NAMALWA (cell line): ENCODE measurements around the gene HIRA.
"Not testable (repeated sequence)": the region's sequence is repeated elsewhere in the genome, so short reads cannot be mapped to it uniquely, and the experiment has no call there.

Experiments used
- DNase-seq: peaks from one replicate; pipeline ENCODE4 v3.0.0-alpha.2; 2015; ENCODE audit warnings: low spot score

Gene HIRA

DNA sequence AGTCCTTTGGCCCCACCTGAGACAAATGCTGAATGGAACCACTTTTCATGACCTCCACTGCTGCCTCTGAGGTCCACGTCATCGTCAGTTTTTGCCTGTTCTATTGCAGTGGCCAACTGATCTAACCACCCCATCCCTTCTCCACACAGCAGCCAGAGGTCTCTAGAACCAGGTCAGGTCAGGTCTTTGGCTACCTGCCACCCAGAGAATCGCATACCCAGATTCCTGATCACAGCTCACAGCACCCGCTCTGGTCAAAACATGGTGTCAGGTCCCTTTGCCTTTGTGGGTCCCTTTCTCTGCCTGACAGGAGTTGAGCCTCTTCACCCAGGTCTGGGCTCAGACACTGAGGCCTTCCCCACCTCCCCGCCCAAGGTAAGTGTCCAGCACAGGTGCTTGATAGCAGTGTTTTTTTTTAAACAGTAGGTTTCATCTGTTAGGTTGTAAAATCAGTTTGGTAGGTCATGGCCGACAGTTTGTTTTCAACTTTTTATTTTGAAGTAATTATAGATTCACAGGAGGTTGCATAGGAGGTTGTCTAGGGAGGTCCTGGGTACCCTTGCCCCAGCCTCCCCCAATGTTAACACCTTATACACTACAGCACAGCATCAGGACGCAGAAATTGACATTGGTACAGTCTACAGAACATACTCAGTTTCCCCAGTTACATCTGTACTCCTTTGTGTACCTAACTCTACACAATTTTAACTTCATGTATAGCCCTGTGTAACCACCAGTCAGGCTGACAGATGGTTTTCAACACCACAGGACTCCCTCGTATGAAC, 9.1 kb upstream of the HIRA start:
- no peak for DNase-seq

DNA sequence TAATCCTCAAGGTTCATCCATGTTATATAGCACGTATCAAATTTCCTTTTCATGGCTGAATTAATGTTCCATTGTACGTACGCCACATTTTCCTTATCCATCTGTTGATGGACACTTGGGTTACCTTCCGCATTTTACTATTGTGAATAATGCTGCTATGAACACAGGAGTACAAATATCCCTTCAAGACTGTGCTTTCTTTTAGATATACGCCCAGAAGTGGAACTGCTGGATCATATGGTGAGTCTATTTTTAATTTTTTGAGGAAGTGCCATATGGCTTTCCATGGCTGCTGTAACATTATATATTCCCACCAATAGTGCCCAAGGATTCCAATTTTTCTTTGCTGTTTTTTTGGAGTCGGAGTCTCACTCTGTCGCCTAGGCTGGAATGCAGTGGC, 6.8 kb upstream of the HIRA start:
- DNase-seq: no peak

DNA sequence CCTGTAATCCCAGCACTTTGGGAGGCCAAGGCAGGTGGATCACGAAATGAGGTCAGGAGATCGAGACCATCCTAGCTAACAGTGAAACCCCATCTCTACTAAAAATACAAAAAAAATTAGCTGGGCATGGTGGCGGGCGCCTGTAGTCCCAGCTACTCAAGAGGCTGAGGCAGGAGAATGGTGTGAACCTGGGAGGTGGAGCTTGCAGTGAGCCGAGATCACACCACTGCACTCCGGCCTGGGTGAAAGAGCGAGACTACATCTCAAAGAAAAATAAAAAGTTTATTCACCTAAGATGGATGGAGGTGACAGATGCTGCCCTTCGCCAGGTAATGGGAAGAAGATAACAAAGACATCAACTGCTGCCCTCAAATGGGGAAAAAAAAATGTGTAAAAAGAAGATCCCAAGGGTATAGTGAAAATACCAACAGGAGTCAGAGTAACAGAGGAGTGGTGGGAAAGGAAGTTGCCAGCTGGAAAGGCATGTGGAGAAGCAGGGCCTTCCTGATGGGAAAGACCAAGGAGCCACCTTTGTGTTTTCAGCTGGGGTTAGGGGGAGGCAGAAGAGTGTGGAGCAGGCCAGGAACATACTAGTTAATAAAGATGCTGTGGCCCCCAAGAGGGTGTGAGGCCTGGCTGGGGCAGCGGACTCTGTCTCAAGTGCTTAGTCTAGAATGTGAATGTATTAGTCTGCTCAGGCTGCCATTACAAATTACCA, 5.1 kb upstream of the HIRA start:
- DNase-seq: not testable (repeated sequence)

DNA sequence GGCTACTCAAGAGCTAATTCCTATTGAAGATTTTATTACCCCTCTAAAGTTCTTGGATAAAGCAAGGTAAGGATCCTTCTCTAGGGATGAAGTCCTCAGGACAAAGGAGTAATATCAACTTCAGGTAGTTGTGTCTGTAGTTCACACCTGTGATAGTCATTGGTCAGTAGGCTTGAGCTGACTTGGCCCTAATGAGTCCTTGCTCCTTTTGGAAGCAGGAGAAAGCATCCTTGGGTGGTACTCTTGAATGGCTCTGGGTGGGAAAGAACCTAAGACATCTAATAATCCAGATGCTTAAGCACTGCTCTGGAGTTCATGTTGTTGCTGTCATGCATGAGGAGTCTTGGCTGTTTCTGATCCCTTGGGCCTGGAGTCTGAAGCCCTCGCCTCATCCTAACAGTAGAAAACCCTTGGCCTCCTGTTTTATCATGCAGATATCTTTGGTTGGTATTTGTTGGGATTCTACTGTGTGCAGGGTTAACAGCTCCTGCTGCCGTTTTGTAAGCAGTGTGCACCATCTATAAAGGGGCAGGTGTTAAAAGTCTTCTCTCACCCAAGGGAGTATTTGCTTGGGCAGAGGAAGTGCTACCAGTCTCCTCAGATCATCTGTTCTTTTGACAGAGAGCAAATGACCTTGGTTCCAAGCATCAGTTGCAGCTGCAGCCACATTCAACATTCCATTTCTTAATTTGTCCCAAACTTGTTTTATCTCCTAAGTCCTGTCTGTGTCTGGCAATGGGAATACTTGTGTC, 3.5 kb upstream of the HIRA start:
- peak; percentile 58 for DNase-seq

DNA sequence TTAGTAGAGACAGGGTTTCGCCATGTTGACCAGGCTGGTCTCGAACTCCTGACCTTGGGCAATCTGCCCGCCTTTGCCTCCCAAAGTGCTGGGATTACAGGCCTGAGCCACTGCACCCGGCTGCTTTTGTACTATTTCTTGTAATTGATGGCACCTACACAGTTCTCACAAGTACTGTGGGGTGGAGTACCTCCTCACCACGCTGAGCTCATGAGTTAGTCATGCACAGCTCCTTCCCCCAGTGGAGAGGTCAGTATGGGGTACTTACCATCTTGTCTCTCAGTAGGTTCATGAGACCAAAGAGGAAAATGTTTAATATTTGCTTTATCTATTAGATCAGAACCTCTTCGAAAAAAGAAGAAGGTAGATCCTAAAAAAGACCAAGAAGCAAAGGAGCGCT, 2.9 kb upstream of the HIRA start:
- no peak for DNase-seq

DNA sequence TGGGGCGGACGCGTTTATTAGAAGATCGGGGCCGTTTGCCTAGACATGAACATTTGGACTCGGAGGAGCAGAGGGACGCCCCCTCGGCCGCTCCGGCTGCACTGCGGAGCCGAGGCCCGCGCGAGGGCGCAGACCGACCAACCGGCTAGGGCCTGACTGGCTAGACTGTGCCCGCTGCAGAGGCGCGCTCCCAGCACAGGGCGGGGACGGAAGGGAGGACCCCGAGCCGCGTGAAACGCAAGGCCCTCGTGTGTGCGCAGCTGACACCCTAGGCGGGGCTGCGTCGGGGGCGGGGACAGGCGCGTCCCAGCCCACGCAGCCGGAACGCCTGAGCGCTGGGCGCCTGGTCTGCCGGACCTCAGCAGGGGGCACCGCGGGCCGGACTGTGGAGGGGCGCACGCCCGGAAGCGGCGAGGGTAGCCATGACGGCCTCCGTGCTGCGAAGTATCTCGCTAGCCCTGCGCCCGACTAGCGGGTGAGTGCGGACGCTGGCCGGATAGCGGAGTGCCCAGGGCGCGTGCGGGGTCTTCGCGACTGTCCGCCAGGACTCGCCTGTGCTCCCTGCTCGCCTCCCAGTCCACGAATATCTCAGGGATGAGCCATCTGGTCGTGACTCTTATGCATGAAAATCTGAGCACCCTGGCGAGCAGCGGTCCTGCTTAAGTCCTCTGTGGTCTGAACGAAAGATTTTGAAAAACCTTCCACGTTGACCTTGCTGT, 759 bp upstream of the HIRA start, which contains the start of gene MRPL40:
Gene MRPL40 (plus strand): TSS at position 413 of the 719 bp plus-strand sequence. CDS start 10 bp downstream, at position 423.
- peak; percentile 92 for DNase-seq

DNA sequence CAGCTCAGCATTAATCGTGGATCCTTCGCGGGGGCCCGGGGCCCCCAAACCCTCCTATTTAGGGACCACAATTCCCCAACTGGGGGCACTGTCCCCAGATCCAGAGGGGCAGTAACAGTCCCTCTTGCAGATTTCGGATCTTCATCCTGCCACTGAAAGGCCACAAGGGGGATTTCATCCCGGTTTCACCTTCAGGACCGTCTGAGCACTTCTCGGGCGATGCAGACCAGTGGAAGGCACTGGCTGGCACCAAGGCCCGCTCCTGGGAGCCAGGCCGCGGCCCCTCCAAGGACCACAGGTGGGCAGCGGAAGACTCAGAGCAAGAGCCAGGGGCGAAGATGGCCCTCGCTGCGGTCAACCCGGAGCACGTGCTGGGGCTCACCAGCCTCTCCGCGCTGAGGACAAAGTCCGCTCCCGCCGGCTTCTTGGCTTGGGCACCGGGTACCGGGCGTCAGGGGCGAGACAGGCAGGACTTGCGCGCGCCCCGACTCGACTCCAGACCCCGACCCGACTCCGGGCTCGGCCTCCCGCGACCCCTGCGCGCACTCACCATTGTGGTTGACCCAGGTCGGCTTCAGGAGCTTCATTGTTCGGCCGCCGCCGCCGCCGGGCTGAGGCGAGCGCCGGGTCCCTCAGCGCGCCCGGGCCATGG, 517 bp downstream of the HIRA start:
- DNase-seq: peak; percentile 54

DNA sequence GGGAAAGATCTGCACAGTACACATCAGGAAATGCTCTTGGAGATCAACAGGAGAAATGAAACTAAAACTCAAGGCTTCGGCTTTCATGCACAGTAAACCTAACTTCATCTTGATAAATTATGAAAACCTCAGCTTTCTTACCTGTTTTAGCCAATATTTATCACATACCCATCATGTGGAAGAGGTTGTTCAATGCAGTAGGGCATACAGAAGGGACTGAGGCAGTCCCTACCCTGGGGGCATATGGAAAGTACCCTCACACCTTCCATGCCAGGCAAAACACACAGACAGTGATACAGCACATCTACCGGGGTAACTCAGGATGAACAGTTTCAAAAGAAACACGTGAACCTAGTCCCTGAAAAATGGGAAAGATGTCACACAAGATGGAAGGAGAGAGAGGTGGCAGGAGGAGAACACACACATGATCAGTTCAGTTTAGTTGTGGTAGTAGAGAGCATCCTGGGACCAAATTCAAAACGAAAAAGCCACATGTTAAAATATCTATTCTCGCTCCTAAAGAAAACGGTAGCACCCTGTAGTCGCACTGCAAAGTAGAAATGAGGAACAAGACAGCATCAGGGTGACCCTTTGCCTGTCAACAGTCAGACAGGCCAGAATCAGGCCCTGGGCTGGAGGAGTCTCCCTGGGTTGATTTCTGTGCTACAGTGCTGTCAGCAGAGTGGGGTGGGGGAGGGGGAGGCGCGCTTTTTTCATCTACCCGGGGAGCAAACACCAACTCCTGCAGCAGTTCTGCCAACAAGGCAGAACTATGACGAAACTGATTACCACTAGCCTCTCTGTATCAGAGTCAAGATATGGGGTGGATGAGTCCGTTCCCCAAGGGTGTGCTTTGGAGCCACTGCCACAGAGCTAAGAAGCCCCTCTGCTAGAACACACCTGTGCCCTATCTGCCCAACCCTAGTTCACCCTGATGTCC, 1.3 kb downstream of the HIRA start:
- peak; percentile 74 for DNase-seq

DNA sequence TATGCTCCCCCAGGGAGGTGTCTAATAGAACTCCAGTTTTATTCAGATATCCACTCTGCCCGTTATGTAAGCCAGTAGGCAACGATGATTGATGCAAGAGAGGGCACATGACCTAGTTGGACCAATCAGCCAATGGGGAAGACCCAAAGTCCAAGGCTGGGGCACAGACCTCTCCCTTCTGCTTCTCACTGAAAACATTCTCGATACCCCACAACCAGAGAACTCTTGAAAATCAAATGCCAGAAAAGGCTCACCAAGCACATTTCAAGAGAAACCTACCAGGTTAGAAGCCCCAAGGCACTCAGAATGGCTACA, 7.4 kb downstream of the HIRA start:
- no peak for DNase-seq

DNA sequence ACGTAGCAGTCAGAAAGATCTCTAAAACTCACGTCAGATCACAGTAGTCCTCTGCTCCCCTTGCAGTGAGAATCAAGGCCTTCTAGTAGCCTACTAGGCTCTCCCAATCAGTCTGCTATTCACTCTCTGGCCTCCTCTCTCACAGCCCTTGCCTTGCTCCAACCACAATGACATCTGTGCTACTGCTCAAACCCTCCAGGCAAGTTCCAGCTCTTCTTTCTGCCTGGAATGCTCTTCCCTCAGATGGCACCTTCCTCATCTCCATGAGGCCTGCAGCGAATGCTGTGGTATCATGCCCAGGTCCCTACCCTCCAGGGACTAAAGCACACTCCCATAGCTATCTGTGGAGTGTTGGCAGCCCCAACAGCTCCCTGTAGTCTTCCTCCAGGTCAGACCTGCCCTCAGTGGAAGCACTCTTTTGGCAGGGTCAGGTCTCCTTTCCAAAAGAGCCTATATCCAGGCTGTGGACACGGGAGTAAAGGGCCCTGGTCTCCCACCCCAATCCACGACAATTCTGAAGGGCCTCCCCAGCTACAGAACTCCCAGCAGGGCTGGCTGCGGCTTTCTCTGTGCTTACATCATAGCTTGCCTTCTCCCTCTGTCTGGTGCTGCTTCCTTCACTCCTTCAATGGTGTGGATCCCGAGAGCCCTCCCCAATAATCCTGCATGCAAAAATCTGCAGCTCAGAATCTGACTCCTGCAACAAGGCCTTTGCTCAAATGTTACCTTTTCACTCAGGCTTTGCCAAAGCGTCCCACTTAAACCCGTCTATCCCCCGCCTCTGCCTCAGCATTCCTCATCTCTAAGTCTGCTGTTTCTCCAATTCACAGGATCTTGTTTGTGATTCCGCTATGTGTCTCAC, 8.9 kb downstream of the HIRA start:
- no peak for DNase-seq

DNA sequence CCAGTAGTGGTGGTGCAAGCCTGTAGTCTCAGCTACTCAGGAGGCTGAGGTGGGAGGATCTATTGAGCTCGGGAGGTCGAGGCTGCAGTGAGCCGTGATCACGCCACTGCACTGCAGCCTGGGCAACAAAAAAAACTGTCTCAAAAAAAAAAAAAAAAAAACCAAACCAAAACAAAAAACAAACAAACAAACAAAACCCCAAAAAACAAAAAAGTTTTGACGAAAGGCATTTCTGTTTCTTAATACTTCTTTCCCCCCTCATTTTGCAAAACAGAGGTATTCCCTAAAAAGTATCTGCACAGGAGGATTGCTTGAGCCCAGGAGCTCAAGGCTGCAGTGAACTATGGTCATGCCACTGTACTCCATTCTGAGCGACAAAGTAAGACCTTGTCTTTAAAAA, 11.2 kb downstream of the HIRA start:
- DNase-seq: no peak

DNA sequence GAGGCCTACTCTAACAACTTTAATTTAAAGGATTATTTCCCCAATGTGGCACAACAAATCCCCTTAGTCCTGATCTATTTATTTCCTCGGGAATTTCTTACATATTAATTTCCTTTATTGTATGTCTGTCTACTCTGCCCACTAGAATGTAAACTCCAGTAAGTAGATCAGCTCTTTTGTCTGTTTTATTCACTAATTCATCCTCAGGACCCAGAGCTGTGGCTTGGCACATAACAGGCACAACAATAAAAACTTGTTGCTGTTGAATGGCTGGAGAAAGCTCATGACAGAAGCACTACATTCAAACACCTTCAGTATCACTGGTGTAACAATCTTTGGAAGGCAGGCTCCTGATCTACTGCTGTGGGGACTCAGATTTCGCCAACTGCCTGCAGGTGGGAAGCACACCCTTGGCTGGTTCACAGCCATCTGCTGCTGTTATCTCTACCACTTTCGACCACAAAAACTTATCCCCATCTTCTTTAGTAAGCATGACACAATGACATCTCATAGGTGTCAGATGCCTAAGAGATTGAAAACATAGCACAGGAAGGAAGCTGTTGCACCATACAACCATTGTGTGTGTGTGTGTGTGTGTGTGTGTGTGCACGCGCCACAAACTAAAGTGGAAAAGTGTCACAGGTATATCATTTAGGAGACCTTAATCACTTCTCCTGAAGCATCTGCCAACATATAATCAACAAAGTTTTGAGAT, 11.9 kb downstream of the HIRA start:
- DNase-seq: peak; percentile 79

DNA sequence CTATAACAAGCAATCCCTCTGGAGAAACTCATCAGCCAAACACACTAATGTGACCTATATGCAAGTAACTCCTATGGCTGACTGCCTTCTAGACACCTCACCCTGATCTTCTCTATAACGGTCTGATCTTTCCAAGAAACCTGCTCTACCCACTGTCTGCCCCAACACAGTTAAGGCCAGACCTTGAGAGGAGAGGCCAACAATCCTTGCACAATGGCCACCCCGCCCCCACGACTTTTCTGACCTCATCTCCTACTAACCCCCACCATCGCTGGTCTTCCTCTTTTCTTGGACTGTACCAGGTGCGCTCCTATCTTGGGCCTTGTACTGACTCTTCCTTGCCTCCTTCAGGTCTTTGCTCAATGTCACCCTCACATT, 12.5 kb downstream of the HIRA start:
- peak; percentile 65 for DNase-seq

DNA sequence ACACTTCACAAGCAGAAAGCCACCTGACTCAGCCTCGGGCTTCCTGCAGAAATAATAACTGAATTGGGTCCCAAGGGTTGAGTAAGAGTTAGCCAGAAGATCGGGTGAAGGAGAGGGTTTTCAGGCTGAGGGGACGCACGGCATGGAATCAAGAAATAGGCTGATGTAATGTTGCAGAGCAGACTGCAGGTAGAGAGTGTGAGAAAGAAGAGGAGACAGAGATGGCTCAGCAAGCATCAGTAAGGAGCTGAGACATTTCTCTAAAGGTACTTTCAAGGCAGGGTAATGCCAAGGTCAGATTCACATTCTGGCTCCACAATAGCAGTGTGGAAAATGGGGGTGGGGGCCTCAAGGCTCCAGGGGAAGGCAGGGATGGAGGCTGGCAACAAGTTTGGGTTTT, 18.6 kb downstream of the HIRA start:
- no peak for DNase-seq

DNA sequence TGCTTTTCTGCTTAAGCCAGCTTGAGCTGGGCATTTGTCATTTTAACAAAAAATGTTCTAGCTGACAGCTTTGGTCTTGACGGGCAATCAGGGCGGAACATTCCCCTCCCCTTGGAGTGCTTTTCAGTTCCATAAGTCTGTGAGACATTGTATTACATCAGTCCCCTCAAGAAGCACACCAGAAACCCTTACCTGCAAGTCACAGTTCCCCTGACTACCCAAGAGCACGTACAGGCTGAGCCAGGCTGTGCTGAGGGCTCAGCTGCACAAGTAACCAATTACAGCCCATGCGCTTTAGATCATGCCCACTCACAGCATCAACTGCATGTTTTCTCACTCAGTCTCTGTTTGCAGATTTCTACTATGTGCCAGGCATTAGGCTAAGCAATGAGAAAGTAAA, 19.1 kb downstream of the HIRA start:
- no peak for DNase-seq

DNA sequence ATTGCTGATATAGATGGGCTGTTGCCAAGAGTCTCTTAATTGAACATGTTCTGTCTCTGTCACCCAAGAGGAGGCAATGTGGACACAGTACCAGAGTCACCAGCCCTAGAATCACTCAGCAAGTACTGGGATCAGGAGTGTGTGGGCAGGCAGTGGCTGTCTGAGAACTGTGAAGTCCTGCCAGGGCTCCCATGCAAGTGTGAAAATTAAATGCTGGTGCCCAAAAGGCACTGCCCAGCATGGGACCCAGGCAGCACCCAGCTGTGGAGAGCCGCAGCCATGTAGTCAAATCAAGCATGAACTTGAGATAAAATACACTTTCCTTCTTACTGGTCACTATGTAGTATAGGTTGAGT, 19.9 kb downstream of the HIRA start:
- DNase-seq: no peak

DNA sequence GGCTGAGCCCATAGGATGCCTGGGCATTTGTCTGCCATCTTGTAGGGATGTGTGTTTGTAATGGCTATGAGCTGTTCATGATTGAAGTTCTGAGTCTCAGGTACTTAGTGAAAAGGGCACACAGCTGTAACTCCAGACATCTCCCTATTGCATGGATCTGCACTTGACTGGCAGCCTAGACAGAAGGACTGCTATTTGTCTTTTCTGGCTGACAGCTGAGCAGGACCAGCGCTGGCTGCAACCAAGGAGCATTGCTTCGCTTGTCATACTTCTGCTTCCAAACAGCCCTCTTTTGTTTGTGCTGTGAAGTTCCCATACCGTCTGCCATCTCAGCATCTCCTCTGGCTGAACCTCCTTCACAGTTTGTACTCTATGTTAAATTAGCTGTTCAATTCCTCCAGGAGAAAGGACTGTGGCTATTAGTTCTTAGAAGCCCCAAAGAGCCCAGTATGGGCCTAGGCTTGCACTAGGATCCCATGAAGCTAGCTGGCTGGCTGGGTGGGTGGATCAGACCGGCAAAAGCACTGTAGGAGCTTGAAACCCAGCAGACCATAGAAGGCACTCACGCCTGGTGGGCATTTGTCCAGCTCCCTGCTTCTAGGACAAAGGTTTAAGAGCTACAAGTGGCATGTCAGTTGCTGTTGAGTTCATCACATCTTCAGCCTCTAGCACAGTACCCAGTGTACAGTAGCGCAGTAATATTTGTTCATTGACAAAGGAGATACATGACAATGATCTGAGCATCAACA, 20.4 kb downstream of the HIRA start:
- DNase-seq: no peak
